ENCODE measurements around the gene OXCT2.

OXCT2 gene

GRCh38 chr1:39727221-39727931, 43.8 kb downstream of the OXCT2 start:
- Histone ChIP-seq H3K27me3 (ENCODE audit: low read depth, low read length) (peaks cover 5% of the 10 kb centered on the region; the same call in 1 of the 2 replicates), H4K20me1 (ENCODE audit: insufficient read depth, low read length) (no peaks in the 10 kb centered on the region), H3K4me2 (ENCODE audit: low read length) (peak overlapping the region; percentile 28; the same call in 1 of the 2 replicates), H2AFZ (ENCODE audit: low read depth, low read length) (no peak overlapping the region), H3K27ac (ENCODE audit: low read length) (no peak overlapping the region), H3K36me3 (replicated peaks; ENCODE audit: low read depth, low read length) (no peaks in the 10 kb centered on the region), H3K4me3 (ENCODE audit: low read length) (no peak overlapping the region), H3K4me1 (ENCODE audit: low read length) (peaks cover 10% of the 10 kb centered on the region), H3K79me2 (ENCODE audit: low read length) (no peaks in the 10 kb centered on the region), H3K9ac (ENCODE audit: low read length) (no peak overlapping the region), H3K9me3 (ENCODE audit: insufficient read depth, low read length) (no peaks in the 10 kb centered on the region)
- TF ChIP-seq EZH2phosphoT487 (IDR thresholded peaks at IDR 0.05; ENCODE audit: low read depth), result no peak
- TF ChIP-seq, protein P1, sequence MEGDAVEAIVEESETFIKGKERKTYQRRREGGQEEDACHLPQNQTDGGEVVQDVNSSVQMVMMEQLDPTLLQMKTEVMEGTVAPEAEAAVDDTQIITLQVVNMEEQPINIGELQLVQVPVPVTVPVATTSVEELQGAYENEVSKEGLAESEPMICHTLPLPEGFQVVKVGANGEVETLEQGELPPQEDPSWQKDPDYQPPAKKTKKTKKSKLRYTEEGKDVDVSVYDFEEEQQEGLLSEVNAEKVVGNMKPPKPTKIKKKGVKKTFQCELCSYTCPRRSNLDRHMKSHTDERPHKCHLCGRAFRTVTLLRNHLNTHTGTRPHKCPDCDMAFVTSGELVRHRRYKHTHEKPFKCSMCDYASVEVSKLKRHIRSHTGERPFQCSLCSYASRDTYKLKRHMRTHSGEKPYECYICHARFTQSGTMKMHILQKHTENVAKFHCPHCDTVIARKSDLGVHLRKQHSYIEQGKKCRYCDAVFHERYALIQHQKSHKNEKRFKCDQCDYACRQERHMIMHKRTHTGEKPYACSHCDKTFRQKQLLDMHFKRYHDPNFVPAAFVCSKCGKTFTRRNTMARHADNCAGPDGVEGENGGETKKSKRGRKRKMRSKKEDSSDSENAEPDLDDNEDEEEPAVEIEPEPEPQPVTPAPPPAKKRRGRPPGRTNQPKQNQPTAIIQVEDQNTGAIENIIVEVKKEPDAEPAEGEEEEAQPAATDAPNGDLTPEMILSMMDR (IDR thresholded peaks at IDR 0.05; ENCODE audit: low read depth, low read length), result no peak

DNA sequence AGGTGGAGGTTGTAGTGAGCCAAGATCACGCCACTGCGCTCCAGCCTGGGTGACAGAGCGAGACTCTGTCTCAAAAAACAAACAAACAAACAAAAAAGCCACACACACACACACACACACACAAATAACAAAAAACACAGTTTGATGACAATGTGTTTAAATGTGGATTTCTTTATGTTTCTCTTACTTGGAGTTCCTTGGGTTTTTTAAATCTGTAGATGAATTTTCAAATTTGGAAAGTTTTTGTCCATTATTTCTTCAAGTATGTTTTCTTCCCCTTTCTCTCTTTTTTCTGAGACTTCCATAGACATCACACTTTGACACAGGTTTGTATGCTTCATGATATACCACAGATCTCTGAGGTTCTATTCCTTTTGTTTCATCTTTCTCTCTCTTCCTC, 44.5 kb downstream of the OXCT2 start:
- no peaks in the 10 kb centered on the region for H3K36me3 ChIP-seq (replicated peaks; ENCODE audit: low read depth, low read length)

GRCh38 chr1:39722495-39722894, 48.7 kb downstream of the OXCT2 start:
- H2AFZ ChIP-seq (ENCODE audit: low read depth, low read length), result no peak overlapping the region
- TF ChIP-seq, protein P1 (IDR thresholded peaks at IDR 0.05; ENCODE audit: low read depth, low read length), result no peak
- no peak for TF ChIP-seq EZH2phosphoT487 (IDR thresholded peaks at IDR 0.05; ENCODE audit: low read depth)
- no peaks in the 10 kb centered on the region for H4K20me1 ChIP-seq (ENCODE audit: insufficient read depth, low read length)
- H3K9ac ChIP-seq (ENCODE audit: low read length), result no peak overlapping the region
- peaks cover 7% of the 10 kb centered on the region for H3K4me1 ChIP-seq (ENCODE audit: low read length)
- H3K27ac ChIP-seq (ENCODE audit: low read length), result no peak overlapping the region
- no peak overlapping the region for H3K4me3 ChIP-seq (ENCODE audit: low read length)
- H3K9me3 ChIP-seq (ENCODE audit: insufficient read depth, low read length), result no peaks in the 10 kb centered on the region
- H3K36me3 ChIP-seq (replicated peaks; ENCODE audit: low read depth, low read length), result no peaks in the 10 kb centered on the region
- H3K4me2 ChIP-seq (ENCODE audit: low read length), result no peak overlapping the region
- H3K79me2 ChIP-seq (ENCODE audit: low read length), result no peaks in the 10 kb centered on the region
- H3K27me3 ChIP-seq (ENCODE audit: low read depth, low read length), result peaks cover 8% of the 10 kb centered on the region; the same call in 1 of the 2 replicates

More for the DNA sequence above, 44.5 kb downstream of the OXCT2 start:
- no peak overlapping the region for H3K4me3 ChIP-seq (ENCODE audit: low read length)
- no peak overlapping the region for H2AFZ ChIP-seq (ENCODE audit: low read depth, low read length)
- H3K9ac ChIP-seq (ENCODE audit: low read length), result no peak overlapping the region
- no peaks in the 10 kb centered on the region for H4K20me1 ChIP-seq (ENCODE audit: insufficient read depth, low read length)
- TF ChIP-seq, protein P1 (IDR thresholded peaks at IDR 0.05; ENCODE audit: low read depth, low read length), result no peak
- no peak for TF ChIP-seq EZH2phosphoT487 (IDR thresholded peaks at IDR 0.05; ENCODE audit: low read depth)
- H3K27ac ChIP-seq (ENCODE audit: low read length), result no peak overlapping the region
- H3K4me2 ChIP-seq (ENCODE audit: low read length), result no peak overlapping the region
- peaks cover 5% of the 10 kb centered on the region; the same call in 1 of the 2 replicates for H3K27me3 ChIP-seq (ENCODE audit: low read depth, low read length)
- no peaks in the 10 kb centered on the region for H3K79me2 ChIP-seq (ENCODE audit: low read length)
- H3K4me1 ChIP-seq (ENCODE audit: low read length), result peaks cover 10% of the 10 kb centered on the region
- no peaks in the 10 kb centered on the region for H3K9me3 ChIP-seq (ENCODE audit: insufficient read depth, low read length)

GRCh38 chr1:39721664-39722063, 49.5 kb downstream of the OXCT2 start:
- TF ChIP-seq, protein P1 (IDR thresholded peaks at IDR 0.05; ENCODE audit: low read depth, low read length), result no peak
- TF ChIP-seq EZH2phosphoT487 (IDR thresholded peaks at IDR 0.05; ENCODE audit: low read depth), result no peak
- H3K27me3 ChIP-seq (ENCODE audit: low read depth, low read length), result peaks cover 15% of the 10 kb centered on the region

More at GRCh38 chr1:39721664-39722063, 49.5 kb downstream of the OXCT2 start:
- H3K4me3 ChIP-seq (ENCODE audit: low read length), result no peak overlapping the region
- H3K9ac ChIP-seq (ENCODE audit: low read length), result no peak overlapping the region
- H3K36me3 ChIP-seq (replicated peaks; ENCODE audit: low read depth, low read length), result no peaks in the 10 kb centered on the region
- no peaks in the 10 kb centered on the region for H3K4me1 ChIP-seq (ENCODE audit: low read length)
- no peak overlapping the region for H3K27ac ChIP-seq (ENCODE audit: low read length)
- H4K20me1 ChIP-seq (ENCODE audit: insufficient read depth, low read length), result no peaks in the 10 kb centered on the region
- H3K4me2 ChIP-seq (ENCODE audit: low read length), result no peak overlapping the region
- H3K9me3 ChIP-seq (ENCODE audit: insufficient read depth, low read length), result no peaks in the 10 kb centered on the region
- H2AFZ ChIP-seq (ENCODE audit: low read depth, low read length), result no peak overlapping the region
- H3K79me2 ChIP-seq (ENCODE audit: low read length), result no peaks in the 10 kb centered on the region

Measured in OCI-LY3 (cell line).